Measurements from ENCODE around the gene PDGFD. TPM values are rescaled to one million over a fixed set of nuclear protein-coding genes. Genes with fewer than 3 reads are reported as not detected.

The PDGFD gene
- total RNA-seq, 1 donor from 2014 or later: 3.9 TPM

DNA sequence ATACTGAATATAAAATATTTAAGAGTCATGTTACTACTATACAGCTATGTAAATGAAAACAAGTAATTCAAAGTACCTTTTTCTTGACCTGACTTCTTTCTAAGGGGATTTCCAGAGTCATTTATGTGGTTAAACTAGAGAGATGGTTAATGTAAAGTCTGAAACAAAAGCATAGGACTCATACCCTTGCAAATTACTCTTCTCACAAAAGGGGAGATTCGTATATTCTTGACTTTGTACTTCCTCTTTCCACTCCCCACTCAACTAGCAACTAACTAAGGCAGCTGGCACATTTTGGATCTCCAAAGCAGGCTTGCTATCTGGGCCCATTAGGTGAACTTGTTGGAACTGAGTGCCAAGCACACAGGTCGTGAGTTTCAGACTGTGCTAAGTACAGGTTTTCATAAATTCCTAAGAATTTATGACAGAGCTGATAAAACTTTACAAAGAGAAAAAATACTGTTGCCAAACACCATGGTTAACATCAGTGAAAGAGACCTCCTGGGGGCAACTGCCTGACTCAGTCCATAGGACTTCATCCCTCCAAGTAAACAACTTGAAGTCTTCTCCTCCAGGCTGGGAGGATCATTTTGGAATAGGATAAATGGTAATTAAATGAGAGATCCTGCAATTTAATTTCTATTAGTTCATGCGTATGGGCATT, 204.5 kb downstream of the PDGFD start:
- Histone ChIP-seq H3K4me3 (no peak overlapping the region), H3K27ac (no peak overlapping the region), H3K36me3 (no peaks in the 10 kb centered on the region), H3K4me1 (no peaks in the 10 kb centered on the region), H3K27me3 (ENCODE audit: low read depth) (no peaks in the 10 kb centered on the region), H3K9me3 (no peaks in the 10 kb centered on the region)
- ATAC-seq: no peak
- intact Hi-C loops (cut with DNase I): no loop called here
- no peak for DNase-seq
- TF ChIP-seq CTCF (IDR thresholded peaks at IDR 0.05): no peak

- intact Hi-C loops (cut with DNase I): no loop called here
- no peak for TF ChIP-seq CTCF (IDR thresholded peaks at IDR 0.05)
- no peaks in the 10 kb centered on the region for H3K4me1 ChIP-seq
- H3K27ac ChIP-seq: no peak overlapping the region
- no peaks in the 10 kb centered on the region for H3K36me3 ChIP-seq
- ATAC-seq (no peak), DNase-seq (no peak)
- H3K9me3 ChIP-seq: no peaks in the 10 kb centered on the region
- no peaks in the 10 kb centered on the region for H3K27me3 ChIP-seq (ENCODE audit: low read depth)
- no peak overlapping the region for H3K4me3 ChIP-seq
These were observed 205.3 kb downstream of the PDGFD start for GRCh38 chr11:103958475-103959215.

DNA sequence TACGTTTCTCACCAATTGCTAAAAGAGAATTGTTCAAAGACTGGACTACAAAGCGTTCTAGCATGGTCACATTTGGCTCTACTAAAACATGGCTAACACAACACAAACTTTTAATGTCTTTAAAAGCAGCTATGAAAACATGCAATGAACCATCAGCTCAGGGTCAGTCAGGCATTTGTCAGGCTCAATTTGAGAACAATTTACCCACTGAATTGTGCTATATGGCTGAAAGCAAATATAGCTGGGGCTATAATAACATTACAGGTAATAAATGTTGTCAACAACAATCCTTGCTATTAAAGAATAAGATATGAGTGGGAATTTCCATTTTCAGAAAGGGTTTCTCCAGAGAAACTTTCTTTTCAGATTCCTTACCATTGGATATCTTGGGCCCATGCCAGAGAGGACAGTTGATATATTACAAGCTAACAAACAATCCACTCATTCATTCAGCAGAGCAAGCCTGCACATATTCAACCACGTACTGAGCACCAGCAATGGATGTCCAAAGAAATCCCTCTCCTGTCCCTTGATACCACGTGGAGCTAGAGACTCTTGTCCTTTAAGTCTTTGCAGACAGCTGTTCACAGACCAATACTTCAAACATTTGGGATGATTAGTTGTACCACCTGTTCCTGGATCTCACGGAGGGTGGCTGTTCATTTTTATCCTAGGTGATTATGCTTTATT, 210.0 kb downstream of the PDGFD start:
- no peak overlapping the region for H3K4me3 ChIP-seq
- TF ChIP-seq CTCF (IDR thresholded peaks at IDR 0.05): no peak
- H3K36me3 ChIP-seq: no peaks in the 10 kb centered on the region
- intact Hi-C loops (cut with DNase I): no loop called here
- ATAC-seq (no peak), DNase-seq (no peak)
- H3K27me3 ChIP-seq (ENCODE audit: low read depth): no peaks in the 10 kb centered on the region
- no peak overlapping the region for H3K27ac ChIP-seq
- H3K4me1 ChIP-seq: no peaks in the 10 kb centered on the region
- no peaks in the 10 kb centered on the region for H3K9me3 ChIP-seq

DNA sequence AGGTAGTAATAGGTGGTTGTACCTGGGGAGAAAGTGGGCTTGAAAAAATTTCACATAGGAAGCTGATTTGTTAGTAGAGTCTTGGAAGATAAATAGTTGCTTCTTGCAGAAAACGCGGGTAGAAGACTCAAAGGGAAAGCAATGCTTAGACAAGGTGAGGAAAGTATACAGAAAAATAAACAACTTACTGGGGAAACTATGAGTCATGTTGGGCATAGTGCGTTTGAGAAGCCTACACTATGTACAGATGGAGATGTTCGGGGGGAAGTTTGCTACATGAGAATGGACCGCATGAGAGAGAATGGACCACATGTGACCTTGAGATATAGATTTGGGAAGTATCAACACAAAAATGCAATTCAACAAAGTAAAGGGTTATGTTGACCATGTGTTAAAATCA, 214.2 kb downstream of the PDGFD start:
- no peak for ATAC-seq
- TF ChIP-seq CTCF (IDR thresholded peaks at IDR 0.05): no peak
- Histone ChIP-seq H3K27ac (no peak overlapping the region), H3K27me3 (ENCODE audit: low read depth) (no peaks in the 10 kb centered on the region), H3K36me3 (no peaks in the 10 kb centered on the region), H3K4me1 (no peaks in the 10 kb centered on the region), H3K4me3 (no peak overlapping the region), H3K9me3 (no peaks in the 10 kb centered on the region)
- intact Hi-C loops (cut with DNase I): no loop called here
- no peak for DNase-seq

DNA sequence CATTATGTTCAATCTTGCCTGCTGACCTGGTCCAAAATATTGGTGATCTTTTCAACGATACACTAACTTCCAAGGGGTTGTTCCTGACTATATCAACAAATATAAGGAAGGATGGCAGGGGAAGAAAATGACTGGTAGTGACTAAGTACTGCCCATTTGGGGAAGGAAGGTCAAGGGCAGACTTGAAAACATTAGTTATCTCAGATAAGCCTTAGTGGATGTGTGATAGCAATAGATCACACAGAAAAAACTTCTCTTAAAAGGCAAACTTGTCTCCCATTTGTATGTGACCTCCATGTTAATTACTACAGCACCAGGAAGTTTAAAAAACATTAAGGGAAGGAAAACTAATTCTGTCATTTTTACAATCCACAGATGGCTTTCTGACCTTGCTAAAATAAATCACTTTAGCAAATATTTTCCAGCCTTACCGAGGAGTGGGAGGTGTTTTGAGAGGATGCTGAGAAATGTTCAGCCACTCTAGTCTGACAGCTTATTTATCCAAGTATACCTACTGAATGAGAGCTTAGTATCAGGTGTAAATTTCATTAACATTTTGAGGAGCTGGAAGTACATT, 215.7 kb downstream of the PDGFD start:
- no peaks in the 10 kb centered on the region for H3K4me1 ChIP-seq
- H3K36me3 ChIP-seq: no peaks in the 10 kb centered on the region
- H3K9me3 ChIP-seq: no peaks in the 10 kb centered on the region
- TF ChIP-seq CTCF (IDR thresholded peaks at IDR 0.05): no peak
- no peak for DNase-seq
- ATAC-seq: no peak
- H3K27me3 ChIP-seq (ENCODE audit: low read depth): no peaks in the 10 kb centered on the region
- no peak overlapping the region for H3K27ac ChIP-seq
- no peak overlapping the region for H3K4me3 ChIP-seq
- intact Hi-C loops (cut with DNase I): no loop called here

Measured in lower lobe of right lung (tissue), 2 donors.